MM.1S (cell line): Measurements from ENCODE around the gene TFEB.

Experiments
- CTCF ChIP-seq: fragments of 300-600 bp; sonication (generic); IDR thresholded peaks from 2 replicates; pipeline ENCODE4 v1.5.1; 2016; ENCODE audit warnings: antibody characterized with exemption, low read length, mixed read lengths
- EZH2 ChIP-seq: fragments of 300-600 bp; sonication (generic); optimal IDR thresholded peaks from 2 replicates; pipeline ENCODE3; 2017; ENCODE audit warnings: low read depth, mild to moderate bottlenecking, antibody characterized with exemption, low read length, mixed read lengths
- EZH2phosphoT487 ChIP-seq: fragments of 300-600 bp; sonication (generic); IDR thresholded peaks from 2 replicates; pipeline ENCODE4 v1.6.1; 2018; ENCODE audit warnings: antibody characterized with exemption, low read length

- no peak for TF ChIP-seq EZH2
- TF ChIP-seq CTCF = no peak
- TF ChIP-seq EZH2phosphoT487 = no peak
These were observed 28.1 kb upstream of the TFEB start for GRCh38 chr6:41763470-41763869.
